ENCODE results near the gene BORCS6.

- no peak for TF ChIP-seq CTCF (IDR thresholded peaks at IDR 0.05; ENCODE audit: insufficient read depth, low read length)
- TF ChIP-seq POLR2AphosphoS5 (IDR thresholded peaks at IDR 0.05; ENCODE audit: low read depth), result no peak
These were observed 22.6 kb upstream of the BORCS6 start for GRCh38 chr17:8212312-8213180.

All from HL-60 (cell line).